Measurements from ENCODE around the gene NFIX. TPM values are rescaled to one million over a fixed set of nuclear protein-coding genes. Genes with fewer than 3 reads are reported as not detected.

Gene NFIX
- total and polyA plus RNA-seq, 9 of the 15 experiments (the other 6 are each of a cell fraction or from before 2014, with no cell fraction given): 0.28 to 26.8 (median 5.4) TPM

- H3K4me3 ChIP-seq: no peak overlapping the region
- POLR2A ChIA-PET: interaction anchor here (0.9 to 3.4 kb wide), 9 partner anchors 9 to 71 kb away, joined by 3 to 20 read pairs (median 5); no protein-coding TSS in a partner anchor
- DNase-seq (ENCODE audit: extremely low read depth in 1 of 4, low spot score in 3 of 4): no peak
- TF ChIP-seq TEAD4 (IDR thresholded peaks at IDR 0.05; ENCODE audit: low read length) (peak; percentile 24; the same call in 1 of the 2 replicates), TEAD4 (CRISPR knock-in tag; IDR thresholded peaks at IDR 0.05; ENCODE audit: borderline replicate concordance) (no peak), SAP30 (IDR thresholded peaks at IDR 0.05; ENCODE audit: borderline replicate concordance, insufficient read depth, low read depth, low read length, poor library complexity, severe bottlenecking) (peak; percentile 3), YY1 (IDR thresholded peaks at IDR 0.05; ENCODE audit: borderline replicate concordance in 1 of 3, control insufficient read depth in 1 of 3, extremely low read depth in 1 of 3, insufficient read depth in 3 of 3, insufficient read length in 1 of 3, insufficient replicate concordance in 2 of 3, low read depth in 1 of 3, low read length in 2 of 3) (peak; percentile 74 to 92 (median 82)), ZNF766 (CRISPR knock-in tag; conservative IDR thresholded peaks at IDR 0.05) (no peak), KDM4B (IDR thresholded peaks at IDR 0.05; ENCODE audit: borderline replicate concordance in 2 of 2, low read depth in 1 of 2) (0 out of 4 replicates have a peak, but pooled peaks of 1 of the 2 experiments have one; percentile 5), KAT8 (IDR thresholded peaks at IDR 0.05; ENCODE audit: low read depth) (peak; percentile 83), ZBTB33 (CRISPR knock-in tag; IDR thresholded peaks at IDR 0.05) (peak; percentile 98), SMAD1 (IDR thresholded peaks at IDR 0.05; ENCODE audit: low read depth, low read length, partially characterized antibody) (no peak), TEAD2 (tag; IDR thresholded peaks at IDR 0.05) (no peak)
- in situ Hi-C loops (cut with MboI): no loop called here
- H3K9me3 ChIP-seq (replicated peaks; ENCODE audit: control insufficient read depth, insufficient read depth, low read depth, low read length): no peaks in the 10 kb centered on the region
- peak overlapping the region; percentile 54 for H3K4me2 ChIP-seq (ENCODE audit: insufficient read depth, low read length)
- peaks cover 19% of the 10 kb centered on the region; the same call in 1 of the 3 replicates for H3K36me3 ChIP-seq (ENCODE audit: control insufficient read depth, insufficient read depth, low read length)
- 89% methylated on average over 32 of the region's 32 CpGs for WGBS (ENCODE audit: insufficient coverage, low coverage, missing lambda C conversion rate)
- H2AFZ ChIP-seq (ENCODE audit: low read depth, low read length): no peak overlapping the region
- peaks cover 38 to 80% of the 10 kb centered on the region in 2 experiments for H3K4me1 ChIP-seq (replicated peaks in 1 of 2; ENCODE audit: control insufficient read depth in 2 of 2, insufficient read depth in 2 of 2, low read length in 2 of 2)
- H4K20me1 ChIP-seq (replicated peaks; ENCODE audit: control insufficient read depth, insufficient read depth, low read length): no peaks in the 10 kb centered on the region
- CTCF ChIA-PET (ENCODE audit: low intra/inter-chr PET ratio): interaction anchor here (0.5 kb wide), 1 partner anchor 208 kb away, joined by 3 read pairs; no protein-coding TSS in a partner anchor
- peaks cover 23% of the 10 kb centered on the region; the same call in 2 of the 3 replicates for H3K79me2 ChIP-seq (ENCODE audit: control insufficient read depth, insufficient read depth, low read length)
- H3K9ac ChIP-seq (ENCODE audit: insufficient read depth in 1 of 2, low read depth in 2 of 2, low read length in 2 of 2): peak overlapping the region; percentile 39 to 70; a peak in 3 of 4 replicates
- H3K9me1 ChIP-seq (ENCODE audit: control insufficient read depth, insufficient read depth, low read length): peaks cover 5% of the 10 kb centered on the region
- BruUV-seq (replicated peaks): no TSS peak
- H3K27me3 ChIP-seq (ENCODE audit: control insufficient read depth in 2 of 2, insufficient read depth in 2 of 2, low read length in 2 of 2): no peaks in the 10 kb centered on the region
- no peak; the same call in 2 of the 3 replicates for ATAC-seq
- intact Hi-C loops (cut with micrococcal nuclease): no loop called here
- no peak for FAIRE-seq
- peak overlapping the region; percentile 63; the same call in 1 of the 3 replicates for H3K27ac ChIP-seq (ENCODE audit: extremely low read depth, low read depth, low read length)
These were observed 75.3 kb downstream of the NFIX start for GRCh38 chr19:13070425-13071140.
